ENCODE measurements around the gene CAMTA2.

- no peak for TF ChIP-seq ZNF589 (CRISPR knock-in tag; IDR thresholded peaks at IDR 0.05; ENCODE audit: low read depth)
- no peak for TF ChIP-seq TAF7 (tag; IDR thresholded peaks at IDR 0.05)
- no peak for TF ChIP-seq CAMTA2 (CRISPR knock-in tag; conservative IDR thresholded peaks at IDR 0.05)
- no peak for TF ChIP-seq CHD2 (IDR thresholded peaks at IDR 0.05; ENCODE audit: low read depth, low read length)
- no peak for TF ChIP-seq RCOR1 (IDR thresholded peaks at IDR 0.05; ENCODE audit: borderline replicate concordance in 1 of 2, low read depth in 2 of 2, low read length in 2 of 2)
These were observed 12.8 kb upstream of the CAMTA2 start for GRCh38 chr17:5000237-5000639.
